ENCODE results near the gene TENM4.

The TENM4 gene

DNA sequence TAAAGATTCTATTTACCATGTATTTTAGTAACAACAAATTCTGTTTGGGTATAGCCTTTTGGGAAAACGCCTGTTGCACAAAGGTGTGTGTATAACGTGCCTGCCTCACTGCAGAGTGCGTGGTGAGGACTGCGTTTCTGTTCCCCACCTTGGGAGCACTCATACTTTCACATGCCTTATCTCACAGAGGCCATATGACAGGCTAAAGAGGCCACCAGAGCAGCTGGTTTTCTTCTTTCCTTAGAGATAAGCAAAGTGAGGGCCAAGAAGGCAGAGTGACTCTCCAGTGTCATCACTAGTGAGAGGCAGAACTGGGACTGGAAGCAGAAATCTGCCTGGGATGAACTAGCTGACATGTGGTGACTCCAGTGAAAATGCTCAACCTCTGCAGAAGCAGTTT is 497.0 kb downstream of the TENM4 start:
- DNase-seq = no peak

DNA sequence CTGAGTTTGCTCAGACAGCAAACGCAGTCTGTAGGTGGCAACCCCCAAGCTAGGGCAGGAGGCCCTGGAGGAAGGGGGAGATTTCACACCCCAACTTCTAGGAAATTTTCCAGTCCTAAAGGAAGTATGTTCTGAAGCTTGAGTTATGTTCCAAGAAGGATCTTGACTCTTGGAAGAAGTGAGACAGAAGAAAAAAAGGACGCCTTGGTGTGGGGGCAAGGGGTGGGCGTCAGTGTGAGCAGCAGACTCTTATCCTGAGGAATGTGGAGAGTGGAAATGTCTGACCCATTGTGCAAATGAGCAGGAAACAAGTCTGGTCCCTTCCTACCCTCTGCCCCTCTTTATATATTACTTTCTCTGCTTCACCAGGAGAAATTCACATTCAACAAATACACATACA is 497.7 kb downstream of the TENM4 start:
- no peak for DNase-seq

DNA sequence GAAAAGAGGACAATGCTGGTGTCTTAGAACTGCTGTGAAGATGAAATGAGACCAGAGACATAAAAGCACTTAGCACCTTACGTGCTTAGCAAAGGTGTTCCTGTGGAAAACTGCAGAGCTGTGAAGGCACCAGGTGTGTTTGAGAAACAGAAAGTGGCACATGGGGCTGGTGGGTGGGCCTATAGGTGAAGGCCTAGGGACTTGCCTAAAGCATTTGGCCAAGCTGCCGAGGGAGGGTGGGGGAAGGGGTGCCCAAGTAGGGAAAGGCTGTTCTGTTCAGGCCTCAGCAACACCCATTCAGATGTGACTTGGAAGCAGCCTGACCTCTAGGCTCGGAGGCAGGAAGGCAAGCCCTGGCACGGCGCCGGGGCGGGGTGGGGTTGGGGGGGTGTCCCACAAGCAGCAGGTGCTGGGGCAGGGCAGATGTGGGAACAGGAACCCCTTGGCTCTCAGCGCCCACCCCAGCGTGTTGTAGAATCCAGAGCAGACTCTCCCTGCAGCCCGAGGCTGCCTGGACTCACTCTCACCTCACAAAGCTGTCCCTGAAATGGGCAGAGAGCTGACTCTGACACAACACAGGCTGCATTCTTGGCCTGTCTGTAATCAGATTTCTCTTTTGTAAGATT is 499.5 kb downstream of the TENM4 start:
- no peak for DNase-seq

DNA sequence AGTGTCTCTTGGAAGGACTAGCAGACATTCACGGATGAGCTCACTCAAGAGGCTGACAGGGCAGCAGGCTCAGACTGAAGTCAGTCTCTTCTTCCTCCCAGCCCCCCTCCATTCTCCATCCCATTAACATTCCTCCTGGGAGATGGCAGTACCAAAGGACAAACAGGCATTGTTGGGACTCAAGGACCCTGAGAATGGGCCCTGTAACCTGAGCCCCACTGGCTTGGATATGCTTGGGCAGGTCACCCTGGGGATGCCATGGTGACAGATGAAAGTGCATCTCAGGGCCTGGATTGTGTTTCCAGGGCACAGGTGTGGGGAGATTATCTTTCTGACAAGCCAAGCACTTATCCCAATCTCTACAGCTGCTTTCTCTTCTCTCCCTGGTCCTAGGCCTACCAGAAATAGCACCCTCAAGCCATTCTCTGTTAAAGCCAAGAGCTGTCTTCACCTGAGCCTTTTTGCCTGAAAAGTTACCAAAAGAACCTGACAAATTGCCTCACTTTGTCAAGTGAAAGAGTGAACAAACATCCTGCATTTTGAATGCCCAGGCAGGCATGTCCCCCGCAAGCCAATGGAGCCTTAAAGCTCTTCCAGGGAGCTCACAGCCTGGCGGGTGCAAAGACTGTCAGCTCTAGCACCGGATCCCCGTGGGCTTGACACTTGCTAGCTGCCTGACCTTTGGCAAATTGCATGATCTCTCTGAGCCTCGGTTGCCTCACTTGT is 500.2 kb downstream of the TENM4 start:
- DNase-seq = no peak

DNA sequence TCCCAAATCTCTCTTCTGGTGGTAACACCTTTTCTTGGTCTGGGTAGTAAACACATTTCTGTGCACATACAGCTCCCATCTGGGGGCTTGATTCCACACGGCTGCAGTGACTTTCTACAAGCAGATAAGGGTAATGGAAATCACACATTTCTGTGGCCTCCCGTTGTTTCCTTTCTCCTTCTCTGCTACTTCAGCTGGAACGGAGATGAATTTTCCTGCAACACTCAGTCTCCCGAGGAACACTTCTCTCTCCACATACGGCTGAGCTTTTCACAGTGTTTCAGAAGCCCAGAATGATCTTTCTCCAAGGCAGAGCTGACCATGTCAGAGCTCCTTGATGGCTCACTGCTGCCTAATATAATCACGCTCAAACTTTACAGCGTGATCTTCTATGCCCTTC is 501.9 kb downstream of the TENM4 start:
- no peak for DNase-seq

DNA sequence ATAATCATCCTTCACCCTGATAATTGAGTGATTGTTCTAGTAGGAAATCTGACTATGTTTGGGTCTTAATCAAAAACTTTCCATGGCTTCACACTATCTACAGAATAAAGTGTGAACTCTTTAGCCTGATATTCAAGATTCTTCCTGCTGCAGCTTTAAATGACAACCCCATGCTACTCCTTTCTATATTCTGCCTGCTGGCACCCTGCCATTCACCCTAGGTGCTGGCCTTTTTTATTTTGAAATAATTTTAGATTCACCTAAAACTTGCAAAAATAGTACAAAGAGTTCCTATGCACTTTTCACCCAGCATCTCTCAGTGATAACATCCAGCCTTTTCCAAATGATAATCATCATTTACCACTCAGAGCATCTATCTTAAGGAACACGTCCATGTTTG is 502.8 kb downstream of the TENM4 start:
- DNase-seq = no peak

DNA sequence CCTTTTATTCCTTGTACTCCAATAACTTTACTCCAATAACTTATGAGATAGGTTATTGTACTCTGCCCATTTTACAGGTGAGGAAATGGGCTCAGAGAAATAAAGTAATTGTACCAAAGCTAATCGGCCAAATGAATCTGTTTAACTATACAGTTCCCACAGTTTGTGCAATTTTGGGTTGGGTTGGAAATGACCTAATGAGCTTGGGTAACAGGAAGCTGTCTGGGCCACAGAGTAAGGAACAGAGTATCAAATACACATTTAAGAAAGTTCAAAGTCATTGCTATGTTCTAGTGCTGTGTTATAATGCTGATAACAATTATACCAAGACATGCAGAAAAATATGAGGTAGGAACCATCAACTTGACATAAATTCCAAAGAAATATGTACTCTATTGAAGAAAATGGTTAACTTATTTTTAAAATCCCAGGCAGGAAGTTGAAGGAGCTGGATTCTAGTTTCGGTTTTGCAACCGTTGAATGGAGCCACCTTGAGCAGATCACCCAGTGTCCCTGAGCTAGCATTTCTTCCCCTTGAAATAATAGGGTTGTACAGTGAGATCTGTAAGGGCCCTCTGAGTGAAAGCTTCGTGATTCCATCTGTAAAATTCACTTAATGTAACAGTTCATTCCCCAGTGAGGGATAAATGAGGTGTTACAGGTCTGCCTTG is 505.3 kb downstream of the TENM4 start:
- no peak for DNase-seq

DNA sequence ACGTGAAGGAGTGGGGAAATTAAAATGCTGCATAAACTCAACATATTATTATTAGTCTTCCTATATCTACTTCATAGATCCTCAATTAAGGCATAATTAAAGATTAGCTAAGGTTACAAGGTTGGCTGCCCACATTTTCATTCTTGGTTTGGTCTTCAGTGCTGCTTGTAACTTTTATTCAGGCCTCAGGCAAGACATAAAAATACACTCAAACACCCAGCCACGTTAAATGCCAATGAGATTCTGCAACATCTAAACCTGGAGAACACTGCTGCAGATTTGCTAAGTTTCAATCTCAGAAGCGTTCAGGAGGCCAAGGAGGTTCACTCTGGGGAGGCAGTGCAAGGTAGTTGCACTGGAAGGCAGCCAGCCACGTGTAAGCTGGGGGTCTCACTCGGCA is 507.5 kb downstream of the TENM4 start:
- no peak for DNase-seq

DNA sequence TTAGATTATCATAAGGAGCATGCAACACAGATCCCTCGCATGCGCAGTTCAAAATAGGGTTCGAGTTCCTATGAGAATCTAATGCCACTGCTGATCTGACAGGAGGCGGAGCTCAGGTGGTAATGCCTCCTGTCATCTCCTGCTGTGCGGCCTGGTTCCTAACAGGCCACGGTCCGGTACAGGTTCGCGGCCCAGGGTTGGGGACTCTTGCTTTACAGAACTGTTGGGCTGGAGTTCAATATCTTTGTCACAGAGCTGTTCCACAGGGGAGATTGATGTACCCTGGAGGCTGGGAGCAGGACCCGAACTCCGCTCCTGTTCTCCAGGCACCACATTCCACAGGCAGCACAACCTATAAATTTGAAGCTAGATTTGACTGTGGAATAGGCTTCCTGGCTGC is 508.1 kb downstream of the TENM4 start:
- DNase-seq = no peak

DNA sequence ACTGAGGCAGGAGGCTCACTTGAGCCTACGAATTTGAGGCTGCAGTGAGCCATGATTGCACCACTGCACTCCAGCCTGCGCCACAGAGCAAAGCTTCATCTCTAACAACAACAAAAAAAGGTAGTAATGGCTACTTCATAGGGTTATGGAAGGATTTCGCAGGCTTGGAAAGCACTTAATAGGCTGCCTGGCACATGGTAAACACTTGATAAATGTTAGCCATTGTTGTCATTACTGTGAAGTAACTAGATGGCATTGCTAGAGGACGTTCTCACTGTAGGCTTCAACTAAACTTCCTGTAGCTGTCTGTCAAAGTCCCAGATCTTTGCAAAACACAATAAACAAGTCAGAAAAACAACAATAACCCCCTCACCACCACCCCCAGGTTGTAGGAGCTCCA is 508.9 kb downstream of the TENM4 start:
- DNase-seq = no peak

DNA sequence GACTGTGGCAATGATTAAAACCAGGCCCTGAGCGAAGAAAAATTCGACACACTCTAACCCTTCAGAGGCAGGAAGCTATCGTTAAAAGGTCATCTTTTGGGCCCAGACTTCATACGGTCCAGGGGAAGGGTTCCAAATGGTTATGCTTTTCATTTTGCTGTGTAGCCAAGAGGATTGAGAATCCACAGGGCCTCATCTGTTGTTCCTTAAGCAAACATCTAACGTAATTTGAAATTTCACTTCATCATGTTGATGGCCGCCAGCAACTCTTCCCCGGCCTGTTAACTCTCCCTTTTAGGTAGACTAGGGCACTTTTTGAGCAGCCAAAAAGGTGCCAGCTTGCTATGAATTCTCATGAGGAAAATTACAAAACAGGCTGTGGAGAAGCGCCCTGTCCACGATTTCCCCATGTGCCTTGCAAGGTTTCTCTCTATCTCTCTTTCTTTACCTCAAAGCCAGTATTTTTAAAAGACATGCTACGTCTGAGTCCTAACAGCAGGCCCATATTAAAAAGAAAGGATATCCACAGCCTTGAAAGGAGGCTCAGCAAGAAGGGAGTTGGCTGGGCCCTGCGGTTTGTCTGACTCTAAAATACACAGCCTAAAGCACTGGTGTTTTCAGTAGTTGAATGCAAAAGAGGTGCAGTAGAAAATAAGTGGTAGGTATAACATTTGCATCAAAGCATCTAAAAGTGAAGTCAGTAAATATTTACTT is 509.9 kb downstream of the TENM4 start:
- DNase-seq = no peak

DNA sequence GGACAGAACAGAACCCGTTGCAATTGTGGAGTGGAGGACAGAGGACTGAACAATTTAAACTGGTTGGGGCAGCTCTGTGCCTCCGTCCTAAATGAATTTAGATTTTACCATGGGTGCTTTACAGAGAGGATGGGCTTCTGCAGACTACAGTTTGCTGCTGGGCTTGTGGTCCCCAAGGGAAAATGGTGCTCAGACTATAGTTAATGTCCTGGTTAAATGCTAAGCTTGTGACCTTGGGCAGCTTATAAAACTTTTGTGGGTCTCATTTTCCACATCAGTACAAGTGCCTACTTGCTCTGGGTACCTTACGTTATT is 511.0 kb downstream of the TENM4 start:
- no peak for DNase-seq

DNA sequence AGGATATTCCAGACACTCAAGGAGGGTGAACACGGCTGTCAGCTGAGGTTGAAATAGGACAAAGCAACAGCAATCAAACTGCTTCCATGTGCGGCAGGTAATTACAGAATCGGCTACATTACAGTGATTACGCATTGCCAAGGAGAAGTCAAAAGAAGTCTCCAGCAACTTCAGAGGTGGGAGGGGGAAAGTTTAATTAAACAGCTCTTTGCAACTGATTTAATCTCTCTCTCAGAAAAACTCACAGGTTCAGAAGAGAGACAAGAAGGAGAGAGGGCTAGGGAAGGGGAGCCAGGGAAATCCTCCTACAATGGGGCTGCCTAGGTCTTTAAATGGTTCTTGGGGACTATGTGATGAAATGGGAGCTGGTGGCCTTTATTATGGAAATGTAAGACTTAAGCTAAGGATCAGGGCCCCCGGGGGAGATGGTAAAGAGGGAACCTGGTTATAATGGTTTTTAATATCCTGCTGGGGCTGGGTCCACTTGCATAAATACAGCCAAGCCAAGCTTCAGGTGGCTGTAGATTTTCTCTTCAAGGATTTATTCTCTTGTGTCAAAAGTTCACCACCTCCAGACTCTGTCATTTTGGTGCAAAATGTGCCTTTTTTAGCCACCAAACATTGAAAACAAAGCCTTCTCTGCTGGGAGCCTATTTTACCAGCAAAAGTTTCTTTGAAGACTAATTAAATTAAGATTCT is 511.5 kb downstream of the TENM4 start:
- no peak for DNase-seq

DNA sequence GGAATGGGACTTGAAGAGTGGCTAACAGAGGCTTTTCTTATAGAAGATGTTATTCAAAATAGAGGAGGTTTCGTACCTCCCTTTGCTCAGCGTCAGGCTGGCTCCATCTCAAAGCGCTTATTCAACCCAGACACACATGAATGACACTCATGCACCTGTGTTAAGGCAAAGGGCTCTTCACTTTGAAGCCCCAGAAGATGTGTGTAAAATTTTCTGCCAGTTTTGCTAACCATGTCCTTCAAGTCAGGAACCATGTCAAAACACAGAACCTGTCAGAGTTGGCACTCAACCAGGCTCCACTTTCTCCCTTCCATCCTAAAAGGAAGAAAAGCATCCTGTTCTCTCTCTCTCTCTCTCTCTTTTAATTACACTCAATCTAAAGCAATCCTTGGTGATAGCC is 513.3 kb downstream of the TENM4 start:
- no peak for DNase-seq

DNA sequence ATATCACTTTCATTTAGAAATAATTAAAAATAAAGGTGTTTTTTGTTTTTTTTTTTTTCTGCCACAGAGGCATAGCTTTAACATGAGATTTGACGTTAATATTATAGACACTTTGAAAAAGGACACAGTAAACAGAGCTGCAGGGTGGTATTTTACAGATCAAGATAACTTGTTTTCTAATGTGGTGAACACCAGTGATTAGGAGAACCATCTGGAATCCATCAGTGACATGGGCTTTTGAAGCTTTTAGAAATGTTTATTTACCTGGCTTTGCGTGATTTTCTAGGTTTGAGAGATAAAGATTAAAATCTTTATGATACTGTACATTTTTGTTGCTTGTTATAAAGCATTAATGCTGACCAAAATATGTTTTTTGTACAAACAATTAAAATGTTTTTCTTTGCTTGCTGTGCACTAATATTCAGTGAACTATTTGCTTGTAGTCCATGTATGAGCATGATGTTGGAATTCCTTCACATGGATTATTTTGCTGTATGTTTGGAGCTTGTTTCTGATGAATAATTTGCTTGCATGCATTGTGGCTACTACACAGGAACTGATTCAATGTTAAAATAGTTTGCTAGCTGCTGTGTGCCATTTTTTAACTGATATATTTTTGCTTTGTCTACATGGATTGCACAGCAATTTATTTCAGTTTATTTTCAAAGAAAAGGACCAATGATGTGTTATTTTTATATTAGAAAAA is 514.0 kb downstream of the TENM4 start:
- no peak for DNase-seq

DNA sequence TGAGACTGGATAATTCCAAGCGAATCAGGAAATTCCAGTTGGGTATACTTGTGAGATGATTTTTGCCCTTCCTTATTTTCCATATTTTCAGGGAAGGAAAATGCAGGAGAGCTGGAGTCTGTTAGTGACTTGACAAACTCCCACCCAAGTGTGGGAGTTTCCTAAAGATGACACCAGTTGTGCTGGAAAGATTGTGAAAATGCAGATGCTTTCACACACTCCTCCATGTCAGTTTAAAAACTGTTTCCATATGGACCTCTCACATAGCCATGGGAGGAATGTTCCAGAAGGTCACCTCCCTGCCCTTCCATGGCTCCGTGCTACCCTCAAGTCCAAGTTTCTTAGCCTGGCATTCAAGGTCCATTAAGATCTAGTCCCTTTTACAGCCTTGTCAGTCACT is 515.4 kb downstream of the TENM4 start:
- no peak for DNase-seq

DNA sequence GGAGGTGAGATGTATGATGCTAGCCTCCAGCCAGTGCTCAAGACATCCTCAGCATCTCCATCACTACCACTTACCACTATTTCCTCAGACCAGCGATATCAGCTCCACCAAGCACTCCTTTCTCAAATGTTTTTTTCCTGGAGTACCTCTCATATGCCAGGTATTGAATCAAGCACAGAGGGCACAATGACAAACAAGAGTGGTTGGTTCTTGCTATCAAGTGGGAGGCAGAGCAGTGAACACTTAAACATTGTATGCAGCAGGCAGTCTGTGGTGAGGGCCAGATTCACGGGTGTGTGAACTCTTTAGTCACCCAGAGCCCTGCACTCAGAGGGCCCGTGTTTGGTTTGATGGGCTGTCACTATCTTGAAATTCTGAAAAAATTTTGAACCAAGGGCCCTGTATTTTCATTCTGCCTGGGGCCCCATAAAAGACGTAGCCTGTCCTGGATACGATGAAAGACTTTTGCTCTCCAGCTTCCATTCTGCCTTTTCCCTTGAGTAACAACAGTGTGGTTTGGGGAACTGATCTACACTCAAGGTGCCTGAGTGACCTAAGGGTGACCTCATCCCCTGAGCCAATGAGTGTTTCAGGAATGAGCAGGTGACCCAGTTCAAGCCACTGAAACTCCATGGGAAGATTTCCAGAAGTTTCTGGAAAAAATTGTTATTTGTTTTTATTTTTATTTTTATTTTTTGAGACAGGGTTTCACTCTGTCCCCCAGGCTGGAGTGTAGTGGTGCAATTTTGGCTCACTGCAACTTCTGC is 517.8 kb downstream of the TENM4 start:
- no peak for DNase-seq

DNA sequence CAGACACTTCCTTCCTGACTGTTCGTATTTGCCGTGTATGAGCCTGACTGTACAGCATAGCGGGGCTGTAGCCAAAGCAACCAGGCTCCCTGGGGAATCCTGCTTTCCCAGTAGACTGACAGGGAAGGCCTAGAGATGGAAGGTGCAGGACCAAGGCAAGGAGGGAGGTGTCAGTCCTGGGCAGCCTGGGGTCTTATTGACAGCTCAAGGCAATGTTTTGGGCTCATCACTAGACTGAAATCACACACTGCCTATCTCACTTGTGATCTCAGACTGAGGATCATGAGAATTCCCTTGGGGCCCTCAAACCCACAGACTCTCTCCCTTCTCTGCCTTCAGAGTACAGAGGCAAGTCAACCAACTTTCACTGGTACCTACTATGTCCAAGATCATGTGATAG is 519.3 kb downstream of the TENM4 start:
- DNase-seq = no peak

DNA sequence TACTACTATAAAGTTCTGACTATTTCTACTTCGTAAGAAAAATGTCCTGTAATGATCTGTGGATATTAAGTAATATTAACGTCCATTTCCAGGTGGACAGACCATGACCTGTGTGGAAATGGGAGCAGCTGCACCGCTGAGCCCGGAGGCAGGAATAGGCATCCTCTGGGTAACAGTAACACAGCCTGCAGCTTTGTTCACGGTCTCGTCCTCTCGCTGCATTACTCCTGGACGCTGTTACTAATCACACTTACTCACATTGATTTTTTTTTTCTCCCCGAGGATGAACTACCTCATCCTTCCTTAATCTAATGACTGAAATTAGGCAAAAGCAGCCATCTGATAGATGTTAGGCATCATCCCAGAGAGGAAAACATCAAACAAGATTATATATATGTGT is 520.5 kb downstream of the TENM4 start:
- DNase-seq = no peak

DNA sequence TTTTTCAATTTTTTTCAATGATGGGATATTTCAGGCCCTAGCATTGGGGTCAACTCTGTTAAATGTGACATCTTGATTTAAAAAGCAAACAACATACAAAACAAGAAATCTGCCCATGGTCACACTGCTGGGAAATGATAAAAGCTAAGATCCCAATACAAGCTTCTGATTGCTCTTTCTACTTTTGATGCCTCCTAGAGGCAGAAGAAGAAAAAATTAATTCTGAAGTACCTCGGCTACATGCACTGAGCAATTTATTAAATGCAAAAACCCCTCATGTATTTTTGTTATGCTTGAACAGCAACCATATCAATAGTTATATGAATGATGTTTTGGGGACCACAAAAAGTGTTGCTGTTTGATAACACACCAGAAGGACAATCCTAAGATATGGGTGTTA is 524.1 kb downstream of the TENM4 start:
- DNase-seq = no peak

All from amygdala (tissue), 56 donors.